ENCODE measurements around the gene DOP1A.
"Not testable (repeated sequence)": the region's sequence is repeated elsewhere in the genome, so short reads cannot be mapped to it uniquely, and the experiment has no call there.

Gene DOP1A

GRCh38 chr6:83188501-83188900 lies 121.0 kb downstream of the DOP1A start:
- H3K4me1 Mint-ChIP-seq = peaks cover 5 to 18% of the 10 kb centered on the region in 2 donors
- H3K9me3 Mint-ChIP-seq = no peaks in the 10 kb centered on the region
- H3K36me3 Mint-ChIP-seq = peaks cover 18 to 30% of the 10 kb centered on the region in 2 donors
- no peaks in the 10 kb centered on the region for H3K27me3 Mint-ChIP-seq
- ATAC-seq (replicated peaks) = no peak
- no peak overlapping the region for H3K27ac Mint-ChIP-seq
- no peak for DNase-seq
- H3K4me3 Mint-ChIP-seq = no peak overlapping the region

- H3K4me1 Mint-ChIP-seq = peaks cover 12 to 26% of the 10 kb centered on the region in 2 donors
- ATAC-seq (replicated peaks) (no peak), DNase-seq (no peak)
- H3K27me3 Mint-ChIP-seq = no peaks in the 10 kb centered on the region
- H3K36me3 Mint-ChIP-seq = peaks cover 6 to 13% of the 10 kb centered on the region in 2 donors
- no peak overlapping the region for H3K4me3 Mint-ChIP-seq
- H3K27ac Mint-ChIP-seq = no peak overlapping the region
- H3K9me3 Mint-ChIP-seq = no peaks in the 10 kb centered on the region
These were observed 123.2 kb downstream of the DOP1A start for GRCh38 chr6:83190626-83191025.

GRCh38 chr6:83191974-83192373 lies 124.5 kb downstream of the DOP1A start:
- not testable (repeated sequence) for H3K27me3 Mint-ChIP-seq; H3K27ac Mint-ChIP-seq; H3K9me3 Mint-ChIP-seq; DNase-seq; ATAC-seq (replicated peaks)
- peaks cover 2 to 11% of the 10 kb centered on the region in 2 donors for H3K36me3 Mint-ChIP-seq
- peak overlapping the region; percentile 92 to 96 for H3K4me3 Mint-ChIP-seq
- peaks cover 13 to 26% of the 10 kb centered on the region in 2 donors for H3K4me1 Mint-ChIP-seq

- Mint-ChIP-seq H3K27ac (peak overlapping the region; percentile 96), H3K36me3 (peaks cover 2 to 11% of the 10 kb centered on the region in 2 donors)
- no peak for ATAC-seq (replicated peaks)
These were observed 125.0 kb downstream of the DOP1A start for GRCh38 chr6:83192456-83192855.

GRCh38 chr6:83192871-83193746 lies 125.6 kb downstream of the DOP1A start, which contains the start of the genes PGM3 and RWDD2A:
TSS of gene PGM3 (minus strand) at chr6:83193265. CDS start at chr6:83191012, 2,253 bp downstream.
TSS of gene RWDD2A (plus strand) at chr6:83193357. CDS start at chr6:83194452, 1,095 bp downstream.
- Mint-ChIP-seq H3K27me3 (no peaks in the 10 kb centered on the region), H3K27ac (peak within 1 kb of the TSS; percentile 96), H3K4me3 (peak within 1 kb of the TSS; percentile 92 to 96), H3K36me3 (peaks cover 2 to 11% of the 10 kb centered on the region in 2 donors), H3K4me1 (peaks cover 13 to 26% of the 10 kb centered on the region in 2 donors), H3K9me3 (no peaks in the 10 kb centered on the region)
- DNase-seq = peak; percentile 84
- peak; percentile 97 to 98 for ATAC-seq (replicated peaks)

More at GRCh38 chr6:83192456-83192855, 125.0 kb downstream of the DOP1A start:
- Mint-ChIP-seq H3K4me3 (peak overlapping the region; percentile 92 to 96), H3K27me3 (no peaks in the 10 kb centered on the region), H3K4me1 (peaks cover 13 to 26% of the 10 kb centered on the region in 2 donors), H3K9me3 (no peaks in the 10 kb centered on the region)
- no peak for DNase-seq

GRCh38 chr6:83193747-83194566 lies 126.5 kb downstream of the DOP1A start:
- Mint-ChIP-seq H3K4me3 (peak overlapping the region; percentile 92 to 96), H3K36me3 (peaks cover 2 to 11% of the 10 kb centered on the region in 2 donors), H3K4me1 (peaks cover 13 to 29% of the 10 kb centered on the region in 2 donors), H3K9me3 (no peaks in the 10 kb centered on the region), H3K27ac (peak overlapping the region; percentile 9), H3K27me3 (no peaks in the 10 kb centered on the region)
- ATAC-seq (replicated peaks) (peak; percentile 17 to 22), DNase-seq (no peak)

GRCh38 chr6:83198486-83199172 lies 131.2 kb downstream of the DOP1A start:
- H3K9me3 Mint-ChIP-seq = no peaks in the 10 kb centered on the region
- ATAC-seq (replicated peaks) (no peak), DNase-seq (no peak)
- no peaks in the 10 kb centered on the region for H3K27me3 Mint-ChIP-seq
- H3K4me1 Mint-ChIP-seq = peaks cover 12 to 21% of the 10 kb centered on the region in 2 donors
- peaks cover 0 to 2% of the 10 kb centered on the region in 2 donors for H3K36me3 Mint-ChIP-seq
- no peak overlapping the region for H3K27ac Mint-ChIP-seq
- no peak overlapping the region for H3K4me3 Mint-ChIP-seq

GRCh38 chr6:83199173-83199862 lies 131.8 kb downstream of the DOP1A start:
- Mint-ChIP-seq H3K27me3 (no peaks in the 10 kb centered on the region), H3K4me1 (peaks cover 8 to 15% of the 10 kb centered on the region in 2 donors), H3K36me3 (peaks cover 0 to 2% of the 10 kb centered on the region in 2 donors), H3K27ac (no peak overlapping the region), H3K4me3 (no peak overlapping the region), H3K9me3 (no peaks in the 10 kb centered on the region)
- ATAC-seq (replicated peaks) (peak; percentile 55 to 77), DNase-seq (no peak)

- H3K36me3 Mint-ChIP-seq = peaks cover 0 to 2% of the 10 kb centered on the region in 2 donors
- H3K27me3 Mint-ChIP-seq = no peaks in the 10 kb centered on the region
- H3K9me3 Mint-ChIP-seq = no peaks in the 10 kb centered on the region
- DNase-seq = no peak
- peaks cover 6 to 12% of the 10 kb centered on the region in 2 donors for H3K4me1 Mint-ChIP-seq
- H3K4me3 Mint-ChIP-seq = no peak overlapping the region
- no peak for ATAC-seq (replicated peaks)
- no peak overlapping the region for H3K27ac Mint-ChIP-seq
These were observed 132.4 kb downstream of the DOP1A start for GRCh38 chr6:83199863-83200225.

- no peak for DNase-seq
- Mint-ChIP-seq H3K4me3 (no peak overlapping the region), H3K27me3 (peaks cover 8 to 10% of the 10 kb centered on the region in 2 donors), H3K36me3 (no peaks in the 10 kb centered on the region), H3K27ac (no peak overlapping the region), H3K4me1 (peaks cover 4 to 12% of the 10 kb centered on the region in 2 donors), H3K9me3 (peaks cover 0 to 2% of the 10 kb centered on the region in 2 donors)
- ATAC-seq (replicated peaks) = no peak
These were observed 134.6 kb downstream of the DOP1A start for GRCh38 chr6:83202031-83202430.

GRCh38 chr6:83215131-83216047 lies 147.9 kb downstream of the DOP1A start:
- Mint-ChIP-seq H3K4me1 (no peaks in the 10 kb centered on the region), H3K27ac (no peak overlapping the region), H3K36me3 (no peaks in the 10 kb centered on the region), H3K9me3 (no peaks in the 10 kb centered on the region), H3K27me3 (peaks cover 20 to 29% of the 10 kb centered on the region in 2 donors), H3K4me3 (no peak overlapping the region)
- ATAC-seq (replicated peaks) = peak; percentile 97 to 99
- DNase-seq = peak; percentile 40

- Mint-ChIP-seq H3K4me1 (no peaks in the 10 kb centered on the region), H3K4me3 (no peak overlapping the region), H3K36me3 (no peaks in the 10 kb centered on the region), H3K27ac (no peak overlapping the region), H3K27me3 (peaks cover 18 to 30% of the 10 kb centered on the region in 2 donors), H3K9me3 (no peaks in the 10 kb centered on the region)
- no peak for ATAC-seq (replicated peaks)
- no peak for DNase-seq
These were observed 149.3 kb downstream of the DOP1A start for GRCh38 chr6:83216806-83217205.
